Measurements from ENCODE around the gene TTC3.

Gene TTC3

GRCh38 chr21:37155186-37155585, 82.1 kb downstream of the TTC3 start:
- no peak for DNase-seq (ENCODE audit: low spot score)

GRCh38 chr21:37157938-37158337, 84.9 kb downstream of the TTC3 start:
- DNase-seq (ENCODE audit: low spot score), result no peak

GRCh38 chr21:37159053-37159776, 86.2 kb downstream of the TTC3 start:
- no peak for DNase-seq (ENCODE audit: low spot score)

- no peak for DNase-seq (ENCODE audit: low spot score)
These were observed 86.9 kb downstream of the TTC3 start for GRCh38 chr21:37159949-37160348.

- no peak for DNase-seq (ENCODE audit: low spot score)
These were observed 91.7 kb downstream of the TTC3 start for GRCh38 chr21:37164742-37165141.

GRCh38 chr21:37165586-37165985, 92.5 kb downstream of the TTC3 start:
- DNase-seq (ENCODE audit: low spot score), result no peak

- DNase-seq (ENCODE audit: low spot score), result no peak
These were observed 93.7 kb downstream of the TTC3 start for GRCh38 chr21:37166733-37167132.

GRCh38 chr21:37168666-37169065, 95.6 kb downstream of the TTC3 start:
- DNase-seq (ENCODE audit: low spot score), result no peak

GRCh38 chr21:37172646-37173045, 99.6 kb downstream of the TTC3 start:
- DNase-seq (ENCODE audit: low spot score), result no peak

- no peak for DNase-seq (ENCODE audit: low spot score)
These were observed 103.7 kb downstream of the TTC3 start for GRCh38 chr21:37176716-37177115.

- no peak for DNase-seq (ENCODE audit: low spot score)
These were observed 108.0 kb downstream of the TTC3 start for GRCh38 chr21:37181059-37181458.

- no peak for DNase-seq (ENCODE audit: low spot score)
These were observed 109.2 kb downstream of the TTC3 start for GRCh38 chr21:37182222-37182621.

GRCh38 chr21:37183749-37184148, 110.7 kb downstream of the TTC3 start:
- DNase-seq (ENCODE audit: low spot score), result no peak

GRCh38 chr21:37184784-37185593, 111.9 kb downstream of the TTC3 start:
- no peak for DNase-seq (ENCODE audit: low spot score)

GRCh38 chr21:37186983-37187382, 113.9 kb downstream of the TTC3 start:
- DNase-seq (ENCODE audit: low spot score), result no peak

GRCh38 chr21:37188825-37189224, 115.8 kb downstream of the TTC3 start:
- no peak for DNase-seq (ENCODE audit: low spot score)

GRCh38 chr21:37192019-37192418, 119.0 kb downstream of the TTC3 start:
- no peak for DNase-seq (ENCODE audit: low spot score)

GRCh38 chr21:37193006-37193405, 120.0 kb downstream of the TTC3 start:
- no peak for DNase-seq (ENCODE audit: low spot score)

- DNase-seq (ENCODE audit: low spot score), result no peak
These were observed 120.6 kb downstream of the TTC3 start for GRCh38 chr21:37193676-37194075.

GRCh38 chr21:37195059-37195458, 122.0 kb downstream of the TTC3 start:
- no peak for DNase-seq (ENCODE audit: low spot score)

- no peak for DNase-seq (ENCODE audit: low spot score)
These were observed 122.6 kb downstream of the TTC3 start for GRCh38 chr21:37195610-37196009.

- DNase-seq (ENCODE audit: low spot score), result no peak
These were observed 123.8 kb downstream of the TTC3 start for GRCh38 chr21:37196847-37197246.

- DNase-seq (ENCODE audit: low spot score), result no peak
These were observed 124.7 kb downstream of the TTC3 start for GRCh38 chr21:37197746-37198145.

Data from HuH-7.5 (cell line).